Fibroblast of lung (primary cell): ENCODE measurements around the gene PGAP2.

Experiments
- EZH2 ChIP-seq: IDR thresholded peaks from 2 replicates; pipeline ENCODE4 v1.5.1; 2012; ENCODE audit warnings: low read length, control low read depth, mild to moderate bottlenecking; ENCODE audit errors: missing control alignments
- TF ChIP-seq, protein P1 (sequence below), 2 donors: IDR thresholded peaks in 1 of 2; conservative IDR thresholded peaks in 1 of 2; 1 replicate in 1 of 2; 2 replicates in 1 of 2; pipeline ENCODE4 v1.5.1; 2011 to 2012; ENCODE audit warnings: low read length in 2 of 2, control low read depth in 1 of 2, inconsistent platforms in 1 of 2, low read depth in 1 of 2, mild to moderate bottlenecking in 1 of 2

DNA sequence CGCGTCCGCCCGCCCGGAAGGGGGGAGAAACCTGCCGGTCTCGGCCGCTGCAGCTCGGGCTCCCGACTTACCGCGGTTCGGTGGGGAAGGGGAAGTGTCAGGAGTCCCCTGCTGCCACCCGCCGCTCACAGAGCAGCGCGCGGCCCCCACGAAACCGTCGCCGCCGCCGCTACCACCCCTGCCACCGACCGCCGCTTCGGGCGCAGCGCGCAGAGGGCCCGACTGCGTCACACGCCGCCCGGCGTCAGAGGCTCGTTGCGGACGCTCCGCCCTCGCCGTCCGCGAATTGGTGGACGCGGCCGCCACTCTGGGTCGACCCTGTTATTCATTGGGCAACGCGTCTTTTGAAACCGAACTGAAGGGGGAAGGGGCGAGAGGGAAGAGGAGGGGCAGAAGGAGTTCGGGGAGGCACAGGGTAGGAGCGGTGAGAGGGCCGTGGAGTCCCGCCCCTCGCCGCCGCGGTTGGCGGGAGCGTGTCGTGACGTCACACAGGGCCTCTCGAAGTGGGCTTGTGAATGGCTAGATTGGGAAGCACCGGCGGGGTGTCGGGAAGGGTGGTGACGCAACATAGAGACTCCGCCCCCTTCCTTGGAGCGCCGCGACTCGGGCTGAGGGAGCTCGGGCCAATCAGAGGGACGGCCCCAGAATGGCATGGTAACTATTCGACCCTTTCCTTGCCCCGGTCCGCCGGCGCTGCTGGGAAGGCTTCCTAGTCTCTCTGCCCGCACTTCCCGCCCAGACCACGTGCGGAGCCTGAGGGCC, 10.8 kb upstream of the PGAP2 start, which contains the start of gene NUP98:
- TF ChIP-seq, protein P1, sequence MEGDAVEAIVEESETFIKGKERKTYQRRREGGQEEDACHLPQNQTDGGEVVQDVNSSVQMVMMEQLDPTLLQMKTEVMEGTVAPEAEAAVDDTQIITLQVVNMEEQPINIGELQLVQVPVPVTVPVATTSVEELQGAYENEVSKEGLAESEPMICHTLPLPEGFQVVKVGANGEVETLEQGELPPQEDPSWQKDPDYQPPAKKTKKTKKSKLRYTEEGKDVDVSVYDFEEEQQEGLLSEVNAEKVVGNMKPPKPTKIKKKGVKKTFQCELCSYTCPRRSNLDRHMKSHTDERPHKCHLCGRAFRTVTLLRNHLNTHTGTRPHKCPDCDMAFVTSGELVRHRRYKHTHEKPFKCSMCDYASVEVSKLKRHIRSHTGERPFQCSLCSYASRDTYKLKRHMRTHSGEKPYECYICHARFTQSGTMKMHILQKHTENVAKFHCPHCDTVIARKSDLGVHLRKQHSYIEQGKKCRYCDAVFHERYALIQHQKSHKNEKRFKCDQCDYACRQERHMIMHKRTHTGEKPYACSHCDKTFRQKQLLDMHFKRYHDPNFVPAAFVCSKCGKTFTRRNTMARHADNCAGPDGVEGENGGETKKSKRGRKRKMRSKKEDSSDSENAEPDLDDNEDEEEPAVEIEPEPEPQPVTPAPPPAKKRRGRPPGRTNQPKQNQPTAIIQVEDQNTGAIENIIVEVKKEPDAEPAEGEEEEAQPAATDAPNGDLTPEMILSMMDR (conservative IDR thresholded peaks at IDR 0.05 in 1 of 2, IDR thresholded peaks at IDR 0.05 in 1 of 2; ENCODE audit: low read depth in 1 of 2, low read length in 2 of 2), result no peak
- no peak for TF ChIP-seq EZH2
